ENCODE data around the gene KRT6C.

KRT6C gene

GRCh38 chr12:52434081-52434733, 39.4 kb downstream of the KRT6C start, which contains the start of gene KRT75 (continued):
- TF ChIP-seq PRDM6 (tag by site-specific recombination; IDR thresholded peaks at IDR 0.05), result no peak
- TF ChIP-seq RBAK (tag by site-specific recombination; IDR thresholded peaks at IDR 0.05), result no peak
- no peak for TF ChIP-seq SETDB1 (IDR thresholded peaks at IDR 0.05; ENCODE audit: insufficient read length, low read length)
- no peak for TF ChIP-seq ZFP37 (tag by site-specific recombination; IDR thresholded peaks at IDR 0.05)
- TF ChIP-seq ATF2 (tag by site-specific recombination; IDR thresholded peaks at IDR 0.05; ENCODE audit: low read depth), result peak; percentile 42; the same call in 1 of the 2 replicates
- peak; percentile 60 for TF ChIP-seq ZBTB17 (tag by site-specific recombination; IDR thresholded peaks at IDR 0.05)
- TF ChIP-seq ZNF423 (tag by site-specific recombination; IDR thresholded peaks at IDR 0.05), result no peak
- peak; percentile 58; the same call in 1 of the 2 replicates for TF ChIP-seq HIC1 (tag by site-specific recombination; IDR thresholded peaks at IDR 0.05)
- peak; percentile 87 for TF ChIP-seq PATZ1 (tag by site-specific recombination; IDR thresholded peaks at IDR 0.05)
- no peak for TF ChIP-seq ZNF311 (tag by site-specific recombination; IDR thresholded peaks at IDR 0.05; ENCODE audit: borderline replicate concordance)
- peak; percentile 69; the same call in 1 of the 2 replicates for TF ChIP-seq ZNF10 (tag by site-specific recombination; IDR thresholded peaks at IDR 0.05)
- no peak for TF ChIP-seq ZNF580 (tag by site-specific recombination; IDR thresholded peaks at IDR 0.05)
- TF ChIP-seq ELK4 (IDR thresholded peaks at IDR 0.05; ENCODE audit: borderline replicate concordance, low read depth, low read length), result no peak
- TF ChIP-seq ZNF2 (tag by site-specific recombination; IDR thresholded peaks at IDR 0.05), result no peak
- no peak for TF ChIP-seq ZNF514 (tag by site-specific recombination; IDR thresholded peaks at IDR 0.05)
- TF ChIP-seq ZNF335 (tag by site-specific recombination; conservative IDR thresholded peaks at IDR 0.05), result peak; percentile 95
- TF ChIP-seq ZBTB20 (tag by site-specific recombination; IDR thresholded peaks at IDR 0.05), result peak; percentile 68
- TF ChIP-seq SCRT2 (tag by site-specific recombination; IDR thresholded peaks at IDR 0.05), result peak; percentile 30; the same call in 1 of the 2 replicates
- peak; percentile 75; the same call in 1 of the 2 replicates for TF ChIP-seq ZNF600 (tag by site-specific recombination; IDR thresholded peaks at IDR 0.05)
- no peak for TF ChIP-seq ZNF658 (tag by site-specific recombination; IDR thresholded peaks at IDR 0.05)
- peak; percentile 27; the same call in 1 of the 2 replicates for TF ChIP-seq OSR2 (tag by site-specific recombination; IDR thresholded peaks at IDR 0.05)
- no peak; the same call in 1 of the 2 replicates for TF ChIP-seq KLF16 (tag by site-specific recombination; IDR thresholded peaks at IDR 0.05)
- no peak for TF ChIP-seq REST (tag by site-specific recombination; IDR thresholded peaks at IDR 0.05)
- no peak for TF ChIP-seq ZNF121 (tag by site-specific recombination; IDR thresholded peaks at IDR 0.05)
- no peak for TF ChIP-seq ZNF175 (tag by site-specific recombination; IDR thresholded peaks at IDR 0.05)
- TF ChIP-seq ZNF404 (tag by site-specific recombination; IDR thresholded peaks at IDR 0.05), result no peak
- TF ChIP-seq ZNF211 (tag by site-specific recombination; IDR thresholded peaks at IDR 0.05; ENCODE audit: low read depth), result no peak
- peak; percentile 71; the same call in 1 of the 2 replicates for TF ChIP-seq ZNF184 (tag by site-specific recombination; IDR thresholded peaks at IDR 0.05)

Measured in HEK293 (cell line).